Epithelial cell of esophagus (primary cell): ENCODE measurements around the gene RAB3B.
"Not testable (repeated sequence)": the region's sequence is repeated elsewhere in the genome, so short reads cannot be mapped to it uniquely, and the experiment has no call there.

Source experiments
- DNase-seq: peaks from one replicate; pipeline ENCODE4 v3.0.0; 2010; ENCODE audit warnings: low read depth
- H3K4me3 ChIP-seq: 2 replicates; pipeline ENCODE4 v1.5.1; 2011; ENCODE audit warnings: mild to moderate bottlenecking, low read length, control low read depth
- TF ChIP-seq, protein P1 (sequence below): IDR thresholded peaks from 2 replicates; pipeline ENCODE4 v1.5.1; 2011; ENCODE audit warnings: low read depth, mild to moderate bottlenecking, low read length, control low read depth, inconsistent platforms; ENCODE audit not compliant: insufficient read depth; ENCODE audit errors: missing control alignments

Gene RAB3B

DNA sequence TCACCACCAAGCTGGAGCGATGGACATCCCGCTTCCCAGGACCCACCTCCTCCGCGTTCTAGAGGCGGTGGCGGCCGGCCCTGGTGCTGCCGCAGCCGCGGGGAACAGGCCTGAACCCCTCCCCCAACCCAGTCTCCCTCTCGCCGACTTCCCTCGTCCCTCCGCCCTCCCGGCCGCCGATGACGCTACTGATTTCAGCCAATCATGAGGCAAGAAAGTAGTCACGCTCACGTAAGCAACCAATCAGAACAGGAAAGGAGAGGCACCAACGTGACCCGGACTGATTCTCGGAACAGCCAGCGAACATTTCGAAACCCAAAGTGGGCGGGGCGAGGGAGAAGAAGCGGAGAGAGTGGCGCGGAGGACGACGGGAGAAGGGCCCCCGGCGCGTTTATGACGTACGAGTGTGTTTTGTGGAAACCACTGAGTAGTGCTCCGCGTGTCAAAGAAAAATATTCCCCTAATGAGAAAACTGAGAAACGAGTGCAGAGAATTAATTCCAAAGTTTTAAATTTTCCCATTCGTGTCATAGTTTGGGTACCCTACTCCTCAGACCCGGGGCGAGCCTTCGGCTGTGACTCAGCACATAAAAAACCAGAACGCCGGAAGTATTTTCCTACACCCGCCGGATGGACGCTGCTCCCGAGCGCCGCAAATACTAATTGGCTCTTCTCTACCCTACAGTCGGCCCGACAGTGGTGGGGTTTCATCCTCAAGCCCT lies 111.7 kb downstream of the RAB3B start, which contains the start of gene NRDC:
Gene NRDC, minus strand, starts transcription at position 112 of the 721 bp plus-strand sequence. CDS start 112 bp downstream, outside the sequence.
- TF ChIP-seq, protein P1, sequence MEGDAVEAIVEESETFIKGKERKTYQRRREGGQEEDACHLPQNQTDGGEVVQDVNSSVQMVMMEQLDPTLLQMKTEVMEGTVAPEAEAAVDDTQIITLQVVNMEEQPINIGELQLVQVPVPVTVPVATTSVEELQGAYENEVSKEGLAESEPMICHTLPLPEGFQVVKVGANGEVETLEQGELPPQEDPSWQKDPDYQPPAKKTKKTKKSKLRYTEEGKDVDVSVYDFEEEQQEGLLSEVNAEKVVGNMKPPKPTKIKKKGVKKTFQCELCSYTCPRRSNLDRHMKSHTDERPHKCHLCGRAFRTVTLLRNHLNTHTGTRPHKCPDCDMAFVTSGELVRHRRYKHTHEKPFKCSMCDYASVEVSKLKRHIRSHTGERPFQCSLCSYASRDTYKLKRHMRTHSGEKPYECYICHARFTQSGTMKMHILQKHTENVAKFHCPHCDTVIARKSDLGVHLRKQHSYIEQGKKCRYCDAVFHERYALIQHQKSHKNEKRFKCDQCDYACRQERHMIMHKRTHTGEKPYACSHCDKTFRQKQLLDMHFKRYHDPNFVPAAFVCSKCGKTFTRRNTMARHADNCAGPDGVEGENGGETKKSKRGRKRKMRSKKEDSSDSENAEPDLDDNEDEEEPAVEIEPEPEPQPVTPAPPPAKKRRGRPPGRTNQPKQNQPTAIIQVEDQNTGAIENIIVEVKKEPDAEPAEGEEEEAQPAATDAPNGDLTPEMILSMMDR = no peak
- H3K4me3 ChIP-seq = peak within 1 kb of the TSS; percentile 95
- peak; percentile 100 for DNase-seq

DNA sequence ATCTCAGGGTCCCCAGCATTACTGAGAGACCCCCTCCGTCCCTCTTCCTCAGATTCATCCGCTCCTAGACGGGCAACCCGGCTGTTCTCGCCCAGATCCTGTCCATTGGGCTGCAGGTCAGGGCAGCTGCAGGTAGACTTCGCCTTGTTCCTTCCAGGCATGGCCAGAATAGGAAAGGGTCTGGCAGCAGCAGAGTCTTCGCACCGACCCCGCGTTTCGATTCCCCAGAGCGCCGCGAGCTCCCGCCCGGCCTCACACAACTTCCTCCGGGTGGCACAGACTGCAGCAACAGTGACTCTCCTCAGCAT lies 112.2 kb downstream of the RAB3B start:
- peak overlapping the region; percentile 95 for H3K4me3 ChIP-seq
- TF ChIP-seq, protein P1 = no peak
- no peak for DNase-seq

DNA sequence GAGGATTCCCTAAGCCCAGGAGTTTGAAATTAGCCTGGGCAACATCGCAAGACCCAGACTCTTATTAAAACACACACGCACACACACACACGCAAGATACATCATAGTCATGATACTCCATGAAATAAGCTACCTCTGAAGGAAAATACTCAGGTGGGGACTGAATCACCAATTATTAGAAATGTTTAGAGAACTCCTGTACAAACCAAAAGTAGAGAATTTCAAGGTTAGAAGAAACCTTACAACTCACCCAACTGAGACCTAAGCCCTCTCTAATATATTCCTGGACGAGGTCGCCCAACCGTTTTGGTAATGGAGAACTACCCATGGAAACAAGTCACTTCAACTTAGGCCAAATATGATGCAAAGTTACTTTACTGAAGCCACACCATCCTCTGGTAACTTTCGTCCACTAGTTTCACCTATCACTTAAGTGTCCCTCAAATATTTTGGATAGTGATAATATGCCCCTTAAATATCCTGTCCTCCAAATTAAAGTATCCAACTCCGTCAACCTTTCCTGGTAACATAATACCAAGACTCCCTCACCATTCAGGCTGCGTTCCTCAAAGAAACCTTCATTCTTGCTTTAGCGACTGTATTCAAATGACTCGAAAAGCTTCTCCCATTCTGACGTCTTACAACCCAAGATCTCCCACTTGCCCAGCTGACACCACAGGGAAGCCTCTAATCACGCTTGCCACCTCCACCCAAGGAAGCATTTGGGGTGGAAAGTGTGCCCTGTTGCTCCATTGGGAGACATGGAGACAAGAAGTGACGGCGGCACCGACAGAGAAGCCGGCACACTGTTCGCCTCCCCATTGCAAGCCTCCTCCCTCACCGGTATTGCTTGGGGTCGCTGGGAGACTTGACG lies 112.8 kb downstream of the RAB3B start:
- TF ChIP-seq, protein P1 = no peak
- peak; percentile 48 for DNase-seq
- peak overlapping the region; percentile 95 for H3K4me3 ChIP-seq

DNA sequence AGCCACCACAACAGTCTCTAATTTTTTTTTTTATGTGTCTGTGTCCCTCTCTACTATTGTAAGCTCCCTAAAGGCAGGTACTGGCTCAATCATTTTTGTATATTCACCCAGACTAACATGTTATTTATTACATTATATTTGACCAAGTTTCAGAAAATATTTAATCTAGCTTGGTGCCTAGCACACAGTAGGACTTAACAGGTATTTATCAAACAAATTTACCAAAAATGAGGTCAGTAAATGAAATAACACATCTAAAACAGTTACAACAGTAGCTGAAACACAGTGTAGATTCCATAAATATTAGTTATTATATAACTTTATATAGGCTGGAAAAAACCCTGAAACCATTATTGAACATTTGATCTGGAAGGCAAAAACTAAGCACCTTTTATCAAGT lies 114.7 kb downstream of the RAB3B start:
- no peak for DNase-seq
- H3K4me3 ChIP-seq = no peak overlapping the region
- TF ChIP-seq, protein P1 = no peak

DNA sequence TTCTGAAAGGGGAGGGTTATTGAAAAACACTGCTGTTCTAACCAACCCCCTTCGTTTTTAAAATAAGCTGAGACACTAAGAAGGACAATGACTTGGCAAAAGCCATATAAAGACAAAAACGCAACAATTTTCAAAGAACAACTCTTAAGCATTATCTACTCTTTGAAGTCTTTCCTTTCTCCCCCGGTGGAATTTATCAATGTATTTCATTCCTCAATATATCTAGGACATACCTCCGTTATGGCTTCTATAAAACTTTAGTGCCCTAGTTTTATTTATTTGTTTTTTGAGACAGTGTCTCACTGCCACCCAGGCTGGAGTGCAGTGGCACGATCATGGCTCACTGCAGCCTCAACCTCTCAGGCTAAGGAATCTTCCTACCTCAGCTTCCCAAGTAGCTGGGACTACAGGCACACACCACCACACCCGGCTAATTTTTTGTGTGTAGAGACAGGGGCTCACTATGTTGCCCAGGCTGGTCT lies 115.2 kb downstream of the RAB3B start:
- H3K4me3 ChIP-seq = no peak overlapping the region
- TF ChIP-seq, protein P1 = no peak

DNA sequence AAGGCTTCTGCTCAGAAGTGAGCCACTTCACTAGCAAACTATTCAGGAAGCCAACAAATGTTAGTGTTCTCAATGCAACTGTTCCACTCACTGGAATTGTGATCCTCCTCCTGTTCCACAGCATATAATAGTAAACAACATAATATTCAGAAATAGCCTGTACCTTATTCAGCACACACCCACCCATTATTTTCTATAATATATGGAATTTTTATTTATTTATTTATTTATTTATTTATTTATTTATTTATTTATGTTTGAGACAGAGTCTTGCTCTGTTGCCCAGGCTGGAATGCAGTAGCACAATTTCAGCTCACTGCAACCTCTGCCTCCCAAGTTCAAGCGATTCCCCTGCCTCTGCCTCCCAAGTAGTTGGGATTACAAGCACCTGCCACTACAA lies 117.2 kb downstream of the RAB3B start:
- H3K4me3 ChIP-seq, DNase-seq: not testable (repeated sequence)

More for the DNA sequence above, 115.2 kb downstream of the RAB3B start:
- no peak for DNase-seq

DNA sequence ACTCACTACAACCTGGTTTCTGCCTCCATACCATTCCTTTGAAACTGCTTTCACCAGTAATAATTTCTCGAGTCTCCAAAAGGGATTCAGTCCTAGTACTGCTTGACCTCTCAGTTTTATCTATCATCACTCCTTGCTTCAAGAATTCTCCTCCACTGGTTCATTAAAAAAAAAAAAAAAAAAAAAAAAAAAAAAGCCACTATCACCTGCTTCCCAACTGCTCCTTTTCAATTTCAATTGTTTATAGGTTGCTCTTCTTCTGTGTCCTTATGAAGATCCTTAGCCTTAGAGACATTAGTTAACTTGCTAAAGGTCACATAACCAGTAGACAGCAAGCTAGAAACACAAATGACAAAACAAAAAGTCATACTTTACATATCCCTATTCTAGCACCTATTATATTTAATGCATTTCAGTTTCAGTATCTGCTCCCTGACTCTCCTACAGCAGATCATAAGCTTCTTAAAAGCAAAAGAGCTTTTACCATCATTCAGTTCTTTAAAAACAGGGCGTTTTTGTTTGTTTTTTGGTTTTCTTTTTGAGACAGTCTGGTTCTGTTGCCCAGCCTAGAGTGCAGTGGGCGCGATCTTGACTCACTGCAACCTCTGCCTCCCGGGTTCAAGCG lies 119.0 kb downstream of the RAB3B start:
- TF ChIP-seq, protein P1 = no peak
- no peak for DNase-seq
- H3K4me3 ChIP-seq = no peak overlapping the region
